ENCODE results near the gene CMTM3. TPM values are rescaled to one million over a fixed set of nuclear protein-coding genes. Genes with fewer than 3 reads are reported as not detected.

CMTM3 gene
- polyA plus RNA-seq, 1 donor (not counting 4 experiments of a cell fraction or from before 2014, with no cell fraction given), result 15.7 TPM

DNA sequence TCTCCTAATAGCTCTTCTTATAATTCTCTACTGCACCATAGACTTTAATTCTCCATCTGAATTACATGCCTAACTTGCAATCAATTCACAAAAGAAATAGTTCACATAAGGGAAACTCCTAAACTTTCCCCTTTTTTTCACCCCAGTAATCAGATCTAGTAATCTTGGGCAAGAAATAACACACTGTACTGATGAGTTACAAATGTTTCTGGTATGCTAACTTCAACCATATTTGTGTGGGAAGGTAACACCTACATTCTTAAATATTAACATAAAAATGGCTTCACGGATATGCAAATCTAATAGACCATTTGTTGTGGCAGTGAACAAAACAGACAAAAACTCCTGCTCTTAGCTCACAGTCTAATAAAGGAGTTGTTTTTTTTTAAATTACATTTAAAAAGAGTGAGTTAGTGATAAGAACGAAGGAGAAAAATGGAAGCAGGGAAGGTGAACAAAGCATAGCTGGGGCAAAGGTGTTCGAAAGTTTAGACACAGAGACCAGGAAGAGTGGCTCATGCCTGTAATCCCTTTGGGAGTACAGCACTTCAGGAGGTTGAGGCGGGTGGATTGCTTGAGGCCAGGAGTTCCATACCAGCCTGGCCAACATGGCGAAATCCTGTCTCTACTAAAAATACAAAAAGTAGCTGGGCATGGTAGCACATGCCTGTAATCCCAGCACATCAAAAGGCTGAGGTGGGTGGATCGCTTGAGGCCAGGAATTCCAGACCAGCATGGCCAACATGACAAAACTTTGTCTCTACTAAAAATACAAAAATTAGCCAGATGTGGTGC is 34.8 kb downstream of the CMTM3 start:
- DNase-seq (ENCODE audit: low read depth, low spot score), result no peak
- Histone ChIP-seq H3K27me3 (ENCODE audit: control insufficient read depth, extremely low read depth, insufficient read depth, low read length) (no peaks in the 10 kb centered on the region), H3K36me3 (ENCODE audit: control insufficient read depth in 2 of 2, extremely low read depth in 1 of 2, insufficient read depth in 2 of 2, low read length in 2 of 2) (peaks cover 0 to 6% of the 10 kb centered on the region in 2 experiments), H3K27ac (ENCODE audit: control insufficient read depth, insufficient read depth, low read length) (peak overlapping the region; percentile 88), H3K4me1 (ENCODE audit: control insufficient read depth, extremely low read depth, insufficient read depth, low read length) (peaks cover 18% of the 10 kb centered on the region), H3K79me2 (ENCODE audit: control insufficient read depth, insufficient read depth, low read length) (peaks cover 14% of the 10 kb centered on the region), H3K9me1 (ENCODE audit: control insufficient read depth, extremely low read depth, insufficient read depth, low read length) (no peaks in the 10 kb centered on the region), H3K9me3 (ENCODE audit: control insufficient read depth, low read depth, low read length) (no peaks in the 10 kb centered on the region), H3K4me3 (ENCODE audit: control insufficient read depth in 2 of 3, extremely low read depth in 1 of 3, insufficient read depth in 2 of 3, low read depth in 1 of 3, low read length in 3 of 3) (peak overlapping the region in 2 of 3 experiments; percentile 13 to 17), H3K4me2 (ENCODE audit: control insufficient read depth, extremely low read depth, insufficient read depth, low read depth, low read length) (peak overlapping the region; percentile 73), H3K9ac (ENCODE audit: control insufficient read depth, extremely low read depth, insufficient read depth, low read length) (peak overlapping the region; percentile 62), H4K20me1 (ENCODE audit: control insufficient read depth, extremely low read depth, insufficient read depth, low read length) (no peaks in the 10 kb centered on the region), H2AFZ (ENCODE audit: control insufficient read depth, low read length) (peak overlapping the region; percentile 61)
- TF ChIP-seq, protein P1, sequence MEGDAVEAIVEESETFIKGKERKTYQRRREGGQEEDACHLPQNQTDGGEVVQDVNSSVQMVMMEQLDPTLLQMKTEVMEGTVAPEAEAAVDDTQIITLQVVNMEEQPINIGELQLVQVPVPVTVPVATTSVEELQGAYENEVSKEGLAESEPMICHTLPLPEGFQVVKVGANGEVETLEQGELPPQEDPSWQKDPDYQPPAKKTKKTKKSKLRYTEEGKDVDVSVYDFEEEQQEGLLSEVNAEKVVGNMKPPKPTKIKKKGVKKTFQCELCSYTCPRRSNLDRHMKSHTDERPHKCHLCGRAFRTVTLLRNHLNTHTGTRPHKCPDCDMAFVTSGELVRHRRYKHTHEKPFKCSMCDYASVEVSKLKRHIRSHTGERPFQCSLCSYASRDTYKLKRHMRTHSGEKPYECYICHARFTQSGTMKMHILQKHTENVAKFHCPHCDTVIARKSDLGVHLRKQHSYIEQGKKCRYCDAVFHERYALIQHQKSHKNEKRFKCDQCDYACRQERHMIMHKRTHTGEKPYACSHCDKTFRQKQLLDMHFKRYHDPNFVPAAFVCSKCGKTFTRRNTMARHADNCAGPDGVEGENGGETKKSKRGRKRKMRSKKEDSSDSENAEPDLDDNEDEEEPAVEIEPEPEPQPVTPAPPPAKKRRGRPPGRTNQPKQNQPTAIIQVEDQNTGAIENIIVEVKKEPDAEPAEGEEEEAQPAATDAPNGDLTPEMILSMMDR (optimal IDR thresholded peaks at IDR 0.05 in 1 of 3, IDR thresholded peaks at IDR 0.05 in 1 of 3, conservative IDR thresholded peaks at IDR 0.05 in 1 of 3; ENCODE audit: extremely low read depth in 1 of 3, insufficient read depth in 2 of 3, low read length in 3 of 3), result no peak
- no peak for TF ChIP-seq EZH2 (IDR thresholded peaks at IDR 0.05; ENCODE audit: low read length)
- dilution Hi-C loops (cut with MboI; ENCODE audit: extremely low pct_ligation_motif_present, low sequenced_read_pairs), result no loop called here
- peak; percentile 75 for FAIRE-seq

DNA sequence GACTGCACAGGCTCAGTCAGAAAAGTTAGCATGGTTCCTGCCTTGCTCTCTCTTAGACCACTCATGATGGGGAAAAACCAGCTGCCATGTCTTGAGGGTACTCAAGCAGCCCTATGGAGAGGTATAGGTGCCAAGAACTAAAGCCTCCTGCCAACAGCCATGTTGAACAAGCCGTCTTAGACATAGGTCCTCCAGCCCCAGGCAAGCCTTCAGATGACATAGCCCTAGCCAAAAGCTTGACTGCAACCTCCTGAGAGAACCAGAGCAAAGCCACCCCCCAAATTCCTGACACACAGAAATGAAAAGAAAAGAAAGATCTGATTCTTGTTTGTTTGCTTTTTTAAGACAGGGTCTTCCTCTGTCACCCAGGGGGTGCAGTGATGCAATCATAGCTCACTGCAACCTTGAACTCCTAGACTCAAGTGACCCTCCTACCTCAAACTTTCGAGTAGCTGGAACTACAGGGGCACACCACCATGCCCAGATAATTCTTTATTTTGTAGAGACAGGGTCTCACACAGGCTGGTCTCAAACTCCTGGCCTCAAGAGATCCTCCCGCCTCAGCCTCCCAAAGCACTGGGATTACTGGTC is 36.3 kb downstream of the CMTM3 start:
- no peak for TF ChIP-seq EZH2 (IDR thresholded peaks at IDR 0.05; ENCODE audit: low read length)
- TF ChIP-seq, protein P1 (optimal IDR thresholded peaks at IDR 0.05 in 1 of 3, IDR thresholded peaks at IDR 0.05 in 1 of 3, conservative IDR thresholded peaks at IDR 0.05 in 1 of 3; ENCODE audit: extremely low read depth in 1 of 3, insufficient read depth in 2 of 3, low read length in 3 of 3), result no peak

More for the DNA sequence above, 36.3 kb downstream of the CMTM3 start:
- peaks cover 0 to 6% of the 10 kb centered on the region in 2 experiments for H3K36me3 ChIP-seq (ENCODE audit: control insufficient read depth in 2 of 2, extremely low read depth in 1 of 2, insufficient read depth in 2 of 2, low read length in 2 of 2)
- no peak overlapping the region for H3K27ac ChIP-seq (ENCODE audit: control insufficient read depth, insufficient read depth, low read length)
- H3K9ac ChIP-seq (ENCODE audit: control insufficient read depth, extremely low read depth, insufficient read depth, low read length), result no peak overlapping the region
- no peaks in the 10 kb centered on the region for H4K20me1 ChIP-seq (ENCODE audit: control insufficient read depth, extremely low read depth, insufficient read depth, low read length)
- H3K27me3 ChIP-seq (ENCODE audit: control insufficient read depth, extremely low read depth, insufficient read depth, low read length), result no peaks in the 10 kb centered on the region
- H3K9me3 ChIP-seq (ENCODE audit: control insufficient read depth, low read depth, low read length), result no peaks in the 10 kb centered on the region
- no peak overlapping the region for H3K4me3 ChIP-seq (ENCODE audit: control insufficient read depth in 2 of 3, extremely low read depth in 1 of 3, insufficient read depth in 2 of 3, low read depth in 1 of 3, low read length in 3 of 3)
- no peak overlapping the region for H3K4me2 ChIP-seq (ENCODE audit: control insufficient read depth, extremely low read depth, insufficient read depth, low read depth, low read length)
- FAIRE-seq (no peak), DNase-seq (ENCODE audit: low read depth, low spot score) (no peak)
- H2AFZ ChIP-seq (ENCODE audit: control insufficient read depth, low read length), result no peak overlapping the region
- H3K79me2 ChIP-seq (ENCODE audit: control insufficient read depth, insufficient read depth, low read length), result peaks cover 14% of the 10 kb centered on the region
- dilution Hi-C loops (cut with MboI; ENCODE audit: extremely low pct_ligation_motif_present, low sequenced_read_pairs), result no loop called here
- H3K9me1 ChIP-seq (ENCODE audit: control insufficient read depth, extremely low read depth, insufficient read depth, low read length), result no peaks in the 10 kb centered on the region
- peaks cover 18% of the 10 kb centered on the region for H3K4me1 ChIP-seq (ENCODE audit: control insufficient read depth, extremely low read depth, insufficient read depth, low read length)
